ENCODE measurements around the gene ISOC2.
A peak's percentile ranks its signal among the peaks of the same experiment; 100 is the strongest.
"Not testable (repeated sequence)": the region's sequence is repeated elsewhere in the genome, so short reads cannot be mapped to it uniquely, and the experiment has no call there.

ISOC2 gene

DNA sequence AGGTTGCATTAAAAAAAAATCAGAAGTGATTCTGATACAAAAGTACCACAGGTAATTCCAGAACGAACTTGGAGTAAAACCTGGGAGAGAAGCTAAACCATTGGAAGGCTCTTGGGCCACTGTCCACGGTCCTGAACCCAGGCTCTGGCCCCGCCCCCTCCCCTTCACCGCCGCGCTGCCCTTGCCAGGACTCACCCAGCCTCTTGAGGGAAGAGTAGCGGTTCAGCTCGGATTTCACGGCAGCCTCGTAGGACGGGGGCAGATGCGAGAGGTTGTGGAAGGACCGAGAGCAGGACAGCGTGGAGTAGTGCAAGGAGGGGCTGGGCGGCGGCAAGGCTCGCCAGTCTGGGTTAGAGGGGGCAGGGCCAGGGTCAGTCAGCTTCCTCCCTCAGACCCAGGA is 24.0 kb downstream of the ISOC2 start:
- DNase-seq: peak; percentile 20

DNA sequence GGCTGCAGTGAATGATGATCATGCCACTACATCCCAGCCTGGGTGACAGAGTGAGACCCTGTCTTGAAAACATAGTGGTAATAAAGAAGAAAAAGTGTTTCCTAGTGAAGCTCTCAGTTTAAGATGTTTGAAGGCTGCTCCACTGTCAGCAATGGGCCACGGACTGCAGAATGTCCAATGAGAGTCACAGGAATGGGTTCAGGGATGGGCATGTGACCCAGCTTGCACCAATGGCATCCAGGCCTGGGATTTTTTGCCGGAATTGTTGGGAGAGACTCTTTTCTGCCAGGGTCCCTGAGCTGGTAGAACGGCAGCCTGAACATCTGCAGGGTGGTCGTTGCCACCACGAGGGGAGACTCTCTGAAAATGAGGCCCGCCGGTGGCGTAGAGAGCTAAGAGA is 24.6 kb downstream of the ISOC2 start:
- no peak for DNase-seq

- DNase-seq: no peak
Measured at GRCh38 chr19:55435020-55435419, 26.4 kb downstream of the ISOC2 start.

- DNase-seq: no peak
Measured at GRCh38 chr19:55434356-55434919, 27.0 kb downstream of the ISOC2 start.

GRCh38 chr19:55433292-55433691 is 28.1 kb downstream of the ISOC2 start:
- DNase-seq: no peak

- no peak for DNase-seq
Measured at GRCh38 chr19:55432241-55432959, 29.0 kb downstream of the ISOC2 start.

- DNase-seq: no peak
Measured at GRCh38 chr19:55431183-55431582, 30.3 kb downstream of the ISOC2 start.

- DNase-seq: no peak
Measured at GRCh38 chr19:55426042-55426441, 35.4 kb downstream of the ISOC2 start.

- DNase-seq: no peak
Measured at GRCh38 chr19:55424518-55424917, 36.9 kb downstream of the ISOC2 start.

- DNase-seq: no peak
Measured at GRCh38 chr19:55423225-55424005, 38.0 kb downstream of the ISOC2 start.

- peak; percentile 9 for DNase-seq
Measured at GRCh38 chr19:55421281-55421680, 40.2 kb downstream of the ISOC2 start.

DNA sequence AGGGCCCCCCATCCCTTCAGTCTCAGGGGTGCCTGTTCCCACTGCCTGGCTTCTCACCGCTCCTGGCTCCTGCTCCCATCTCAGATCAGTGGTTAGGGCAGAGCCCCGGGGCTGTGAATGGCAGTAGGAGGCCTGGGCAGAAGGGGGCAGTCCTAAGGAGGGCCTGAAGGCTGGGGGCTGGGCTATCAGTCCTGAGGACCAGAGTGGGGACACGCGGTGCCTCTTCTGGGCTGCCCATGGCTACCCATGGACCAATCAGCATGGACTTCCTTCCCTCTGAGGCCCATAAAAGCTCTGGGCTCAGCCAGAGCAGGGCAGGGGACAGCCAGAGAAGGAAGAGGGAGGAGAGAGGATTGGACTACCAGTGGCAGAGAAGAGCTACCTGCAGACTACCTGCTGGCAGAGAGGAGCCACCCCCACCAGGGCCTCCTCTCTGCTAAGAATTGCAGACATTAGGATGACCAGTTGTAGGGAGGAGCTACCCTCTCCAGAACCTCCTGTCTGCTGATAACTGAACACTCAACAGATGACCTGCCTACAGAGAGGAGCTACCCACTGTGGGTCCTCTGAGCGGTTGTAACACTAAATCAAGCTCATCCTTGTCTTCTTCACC is 41.7 kb downstream of the ISOC2 start:
- DNase-seq: no peak

DNA sequence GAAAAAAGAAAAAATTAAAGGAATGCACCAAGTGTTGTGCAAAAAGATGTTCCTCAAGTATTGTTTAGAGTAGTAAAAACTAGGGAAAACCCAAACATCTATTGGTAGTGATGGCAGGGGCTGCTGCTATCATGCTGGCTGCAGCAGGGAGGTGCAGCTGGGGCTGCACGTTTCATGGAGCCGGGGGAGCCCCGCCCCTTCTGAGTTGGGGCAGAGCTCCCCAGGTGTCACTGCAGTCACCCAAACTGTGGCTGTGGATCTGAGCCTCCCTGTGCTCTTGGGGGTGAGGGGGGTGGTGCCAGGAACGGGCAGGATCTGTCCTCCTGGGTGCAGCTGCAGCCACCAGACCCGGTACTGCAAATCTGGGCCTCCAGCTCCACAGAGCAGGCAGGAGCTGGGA is 42.3 kb downstream of the ISOC2 start:
- DNase-seq: no peak

DNA sequence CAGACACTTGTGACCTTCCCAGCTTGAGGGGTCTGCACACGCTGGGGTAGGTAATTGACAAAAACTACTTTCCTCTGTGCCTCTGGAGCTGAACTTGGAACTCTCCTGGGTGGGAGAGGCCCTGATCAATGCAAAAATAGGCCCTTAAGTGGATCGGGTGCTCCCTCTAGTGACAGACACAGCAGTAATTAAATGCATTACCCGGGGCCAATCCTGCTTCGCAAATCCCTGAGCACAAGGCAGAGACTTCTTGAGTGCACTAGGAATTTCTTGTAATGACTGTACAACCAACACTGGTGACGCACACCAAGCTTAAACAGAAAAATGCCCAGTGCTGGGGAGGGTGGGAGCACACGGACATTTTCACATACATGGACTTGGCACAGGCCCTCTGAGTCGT is 43.3 kb downstream of the ISOC2 start:
- peak; percentile 44 for DNase-seq

DNA sequence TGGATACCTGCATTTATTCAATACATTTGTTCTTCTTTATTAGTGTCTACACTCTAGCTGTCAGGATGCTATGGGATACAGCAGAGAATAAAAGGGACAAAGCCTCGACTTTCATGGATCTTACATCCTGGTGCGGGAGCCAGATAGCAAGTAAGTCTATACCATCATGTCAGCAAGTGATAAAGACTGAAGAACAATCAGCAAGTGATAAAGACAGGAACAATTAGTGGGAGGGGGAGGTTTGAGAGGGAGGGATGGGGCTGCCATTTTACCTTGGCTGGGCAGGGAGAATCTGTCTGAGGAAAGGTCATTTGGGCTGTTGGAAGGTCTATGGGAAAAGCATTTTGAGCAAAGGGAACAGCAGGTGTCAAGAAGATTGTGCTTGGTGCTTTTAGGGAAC is 51.3 kb downstream of the ISOC2 start:
- no peak for DNase-seq

DNA sequence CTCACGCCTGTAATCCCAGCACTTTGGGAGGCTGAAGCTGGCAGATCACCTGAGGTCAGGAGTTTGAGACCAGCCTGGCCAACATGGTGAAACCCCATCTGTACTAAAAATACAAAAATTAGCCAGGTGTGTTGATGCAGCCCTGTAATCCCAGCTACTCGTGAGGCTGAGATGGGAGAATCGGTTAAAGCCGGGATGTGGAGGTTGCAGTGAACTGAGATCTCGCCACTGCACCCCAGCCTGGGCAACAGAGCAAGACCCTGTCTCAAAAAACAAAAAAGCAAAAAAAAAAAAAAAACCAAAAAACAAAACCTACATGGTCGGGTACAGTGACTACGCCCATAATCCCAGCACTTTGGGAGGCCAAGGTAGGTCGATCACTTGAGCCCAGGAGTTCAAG is 52.3 kb downstream of the ISOC2 start:
- DNase-seq: not testable (repeated sequence)

- no peak for DNase-seq
Measured at GRCh38 chr19:55408533-55408872, 52.9 kb downstream of the ISOC2 start.

DNA sequence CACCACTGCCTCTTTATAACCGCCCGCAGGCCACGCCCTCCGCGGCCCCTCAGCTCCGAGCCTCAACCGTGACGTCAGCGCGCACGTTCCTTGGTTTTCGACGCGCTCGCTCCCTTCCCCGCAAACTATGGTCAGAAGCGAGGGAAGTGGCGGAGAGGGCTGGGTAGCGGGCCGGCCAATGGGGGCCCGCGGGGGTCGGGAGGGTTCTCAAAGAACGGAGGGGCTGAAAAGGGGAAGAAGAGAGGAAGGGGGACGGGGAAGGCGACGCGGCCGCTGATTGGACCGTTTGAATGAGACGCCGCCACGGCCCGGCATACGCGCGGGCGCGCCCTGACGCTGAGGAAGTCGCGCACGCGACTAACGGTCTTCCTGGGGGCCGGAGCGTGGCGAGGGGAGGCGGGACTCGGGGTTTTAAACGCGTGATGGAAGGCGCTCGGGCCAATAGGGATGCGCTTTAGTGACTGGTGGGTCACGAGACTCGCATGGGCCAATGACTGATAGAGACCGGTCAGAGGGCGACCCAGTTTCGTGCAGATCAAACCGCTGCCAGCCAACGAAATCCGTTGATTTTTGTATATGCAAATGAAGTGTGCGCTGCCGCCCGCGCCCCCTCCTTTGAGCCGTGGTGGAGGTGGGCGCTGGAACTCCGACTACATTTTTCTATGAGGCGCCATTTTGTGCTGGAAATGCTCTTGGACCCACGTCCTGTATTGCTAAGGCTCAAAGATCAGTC is 53.5 kb downstream of the ISOC2 start:
- peak; percentile 97 for DNase-seq

DNA sequence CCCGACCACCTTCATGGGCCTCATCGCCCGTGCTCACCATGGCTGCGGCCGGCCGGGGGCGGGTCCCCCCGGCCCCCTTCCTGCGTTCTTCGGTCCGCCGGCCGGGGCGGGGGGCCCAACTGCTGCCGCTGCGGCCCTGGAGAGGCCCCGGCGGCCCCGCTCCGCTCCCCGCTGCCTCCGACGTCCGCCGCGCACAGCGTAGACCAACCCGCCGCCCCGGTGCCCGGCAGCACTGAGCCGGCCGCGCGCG is 54.0 kb downstream of the ISOC2 start, which contains the start of gene UBE2S:
TSS of gene UBE2S (minus strand) at position 239 of the 250 bp plus-strand sequence. CDS start at position 40, 199 bp downstream.
- not testable (repeated sequence) for DNase-seq

DNA sequence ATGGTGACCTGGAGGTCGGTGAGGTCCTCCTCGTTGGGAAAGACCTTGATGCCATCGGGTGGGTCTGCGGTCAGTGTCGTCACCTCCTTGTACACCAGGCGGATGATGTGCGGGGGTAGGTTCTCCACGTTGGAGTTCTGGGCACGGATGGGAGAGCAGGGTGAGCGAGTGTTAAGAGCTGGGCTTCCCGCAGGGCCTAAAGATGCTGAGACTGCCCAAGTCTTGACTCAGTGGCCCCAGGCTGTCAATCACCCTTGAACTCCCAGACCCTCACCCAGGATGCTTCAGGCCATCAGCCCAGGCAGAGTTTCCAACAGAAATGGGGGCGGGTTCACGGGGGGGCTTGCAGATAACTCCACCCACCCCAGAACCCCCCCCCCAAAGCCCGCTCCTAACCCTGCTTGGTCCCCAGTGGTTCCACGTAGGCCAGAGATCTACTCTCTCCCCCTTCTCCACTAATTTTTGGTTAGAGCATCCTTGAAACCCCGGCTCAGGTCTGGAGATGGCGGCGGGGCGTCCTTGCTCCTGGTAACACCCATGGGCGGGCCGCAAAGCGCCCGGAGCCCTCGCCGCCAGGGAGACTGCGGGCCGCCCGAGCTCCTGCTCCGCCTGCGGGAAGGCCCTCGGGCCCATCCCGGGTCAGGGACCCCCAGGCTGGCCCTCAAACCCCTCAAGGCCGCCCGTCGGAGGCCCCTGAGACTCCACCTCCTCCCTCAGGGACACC is 54.5 kb downstream of the ISOC2 start:
- peak; percentile 46 for DNase-seq

DNA sequence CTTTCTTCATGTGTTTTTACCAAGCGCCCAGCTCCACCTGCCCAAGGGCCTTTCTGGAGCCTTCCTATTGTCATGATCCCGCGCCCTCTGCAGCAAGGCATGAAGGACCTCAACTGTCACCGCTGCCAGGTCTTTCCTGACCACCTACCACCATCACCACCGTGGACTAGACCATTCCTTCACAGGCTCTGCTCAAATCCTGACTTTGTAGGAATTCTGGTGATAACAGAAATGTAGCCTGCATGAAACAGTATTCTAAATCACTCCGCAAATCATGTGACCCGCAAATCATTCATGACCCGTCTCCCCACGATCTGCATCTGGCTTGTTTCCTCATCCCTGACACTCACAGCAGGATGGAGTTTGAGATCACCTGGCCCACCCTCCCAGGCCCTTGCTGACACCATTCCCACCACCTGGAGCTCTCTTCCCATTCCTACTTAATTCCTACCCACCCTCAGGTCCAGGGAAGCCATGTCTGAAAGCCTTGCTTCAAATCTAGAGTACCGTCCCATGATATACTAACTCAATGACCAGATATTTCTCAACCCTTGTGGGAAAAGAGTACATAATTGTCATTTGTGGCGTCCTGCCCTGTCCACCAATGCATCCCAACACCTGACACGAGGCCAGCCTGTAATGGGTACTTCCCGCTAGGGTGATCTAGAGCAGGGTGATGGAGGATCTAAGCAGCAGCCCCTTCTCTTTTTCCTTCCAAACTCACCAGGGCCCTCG is 55.2 kb downstream of the ISOC2 start:
- DNase-seq: no peak

GRCh38 chr19:55405638-55406037 is 55.8 kb downstream of the ISOC2 start:
- DNase-seq: no peak
